GM06990 (cell line): ENCODE data around the gene TCF3.

ENCODE experiments used
- DNase-seq: peaks from one replicate; pipeline ENCODE4 v3.0.0-alpha.2; 2011; ENCODE audit not compliant: insufficient read length; ENCODE audit errors: extremely low read depth
- H3K27me3 ChIP-seq: replicated peaks from 2 replicates; pipeline ENCODE4 v1.6.0; 2011; ENCODE audit warnings: low read length; ENCODE audit not compliant: control insufficient read depth, insufficient read depth
- H3K36me3 ChIP-seq: 2 replicates; pipeline ENCODE4 v1.5.1; 2011; ENCODE audit warnings: low read length; ENCODE audit not compliant: control insufficient read depth, insufficient read depth
- H3K4me3 ChIP-seq: replicated peaks from 2 replicates; pipeline ENCODE4 v1.5.1; 2011; ENCODE audit warnings: low read depth, mild to moderate bottlenecking, control low read depth, low read length
- TF ChIP-seq, protein P1 (sequence below): IDR thresholded peaks from 2 replicates; pipeline ENCODE4 v1.5.1; 2011; ENCODE audit warnings: low read length, control low read depth, mild to moderate bottlenecking, inconsistent platforms; ENCODE audit not compliant: insufficient read depth, poor library complexity, severe bottlenecking

The TCF3 gene

DNA sequence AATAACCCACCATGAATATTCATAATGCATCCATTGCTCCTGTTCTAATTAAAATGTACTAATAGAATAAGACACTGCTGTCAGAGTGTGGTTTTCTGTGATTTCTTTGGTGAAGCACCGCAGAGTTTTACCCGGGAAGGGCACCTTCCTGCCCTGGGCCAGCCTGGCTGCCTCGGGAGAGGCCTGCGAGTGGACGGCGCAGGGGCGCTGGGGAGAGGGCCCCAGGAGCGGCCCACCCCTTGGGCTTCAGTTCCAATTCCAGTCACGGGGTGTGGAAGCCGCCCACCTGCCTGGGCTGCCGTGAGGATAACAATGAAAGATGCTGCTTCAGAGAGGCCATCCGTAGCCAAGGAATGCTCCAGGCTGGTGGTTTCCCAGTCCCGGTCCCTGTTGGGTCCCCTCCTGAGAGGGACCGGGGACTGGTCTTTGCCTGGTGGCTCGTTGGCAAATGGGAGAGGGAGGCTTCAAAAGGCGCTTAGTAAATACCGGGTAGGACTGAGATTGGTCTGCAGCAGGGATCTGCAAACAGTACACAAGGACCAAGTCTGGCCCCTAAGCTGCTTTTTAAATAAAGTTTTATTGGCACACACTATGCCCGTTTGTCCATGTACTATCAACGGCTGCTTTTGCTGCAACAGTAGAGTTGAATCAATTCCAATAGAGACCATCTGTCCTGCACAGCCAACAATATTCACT is 18.0 kb downstream of the TCF3 start:
- no peak overlapping the region for H3K4me3 ChIP-seq
- DNase-seq = no peak
- H3K27me3 ChIP-seq = no peaks in the 10 kb centered on the region
- H3K36me3 ChIP-seq = peaks cover 38% of the 10 kb centered on the region
- TF ChIP-seq, protein P1, sequence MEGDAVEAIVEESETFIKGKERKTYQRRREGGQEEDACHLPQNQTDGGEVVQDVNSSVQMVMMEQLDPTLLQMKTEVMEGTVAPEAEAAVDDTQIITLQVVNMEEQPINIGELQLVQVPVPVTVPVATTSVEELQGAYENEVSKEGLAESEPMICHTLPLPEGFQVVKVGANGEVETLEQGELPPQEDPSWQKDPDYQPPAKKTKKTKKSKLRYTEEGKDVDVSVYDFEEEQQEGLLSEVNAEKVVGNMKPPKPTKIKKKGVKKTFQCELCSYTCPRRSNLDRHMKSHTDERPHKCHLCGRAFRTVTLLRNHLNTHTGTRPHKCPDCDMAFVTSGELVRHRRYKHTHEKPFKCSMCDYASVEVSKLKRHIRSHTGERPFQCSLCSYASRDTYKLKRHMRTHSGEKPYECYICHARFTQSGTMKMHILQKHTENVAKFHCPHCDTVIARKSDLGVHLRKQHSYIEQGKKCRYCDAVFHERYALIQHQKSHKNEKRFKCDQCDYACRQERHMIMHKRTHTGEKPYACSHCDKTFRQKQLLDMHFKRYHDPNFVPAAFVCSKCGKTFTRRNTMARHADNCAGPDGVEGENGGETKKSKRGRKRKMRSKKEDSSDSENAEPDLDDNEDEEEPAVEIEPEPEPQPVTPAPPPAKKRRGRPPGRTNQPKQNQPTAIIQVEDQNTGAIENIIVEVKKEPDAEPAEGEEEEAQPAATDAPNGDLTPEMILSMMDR = no peak

DNA sequence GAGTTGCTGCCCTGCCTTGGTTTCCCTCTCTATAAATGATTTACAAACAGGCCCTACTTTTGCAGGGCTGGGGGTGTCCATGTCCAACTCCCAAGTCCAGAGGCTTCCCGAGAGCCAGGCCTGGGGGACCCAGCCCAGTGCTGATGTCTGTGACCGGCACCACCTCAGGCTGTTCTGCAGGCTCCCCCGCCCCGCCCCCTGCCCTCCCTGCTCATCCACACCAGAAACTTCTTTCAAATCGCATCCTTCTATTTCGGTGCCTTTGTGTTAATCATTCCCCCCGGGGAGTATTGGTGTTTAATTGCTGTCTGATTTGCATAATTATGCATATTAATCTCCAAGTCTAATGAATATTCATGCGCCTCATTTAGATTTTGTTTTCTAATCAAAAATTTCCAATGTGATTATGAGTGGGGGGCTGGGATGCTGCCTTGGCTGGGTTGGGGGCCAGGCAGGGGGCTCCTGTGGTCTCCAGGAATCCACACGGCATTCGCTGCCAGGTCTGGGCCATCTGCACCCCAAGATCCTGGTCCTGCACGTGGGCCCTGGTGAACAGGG is 19.1 kb downstream of the TCF3 start:
- TF ChIP-seq, protein P1 = no peak
- peaks cover 30% of the 10 kb centered on the region for H3K36me3 ChIP-seq

DNA sequence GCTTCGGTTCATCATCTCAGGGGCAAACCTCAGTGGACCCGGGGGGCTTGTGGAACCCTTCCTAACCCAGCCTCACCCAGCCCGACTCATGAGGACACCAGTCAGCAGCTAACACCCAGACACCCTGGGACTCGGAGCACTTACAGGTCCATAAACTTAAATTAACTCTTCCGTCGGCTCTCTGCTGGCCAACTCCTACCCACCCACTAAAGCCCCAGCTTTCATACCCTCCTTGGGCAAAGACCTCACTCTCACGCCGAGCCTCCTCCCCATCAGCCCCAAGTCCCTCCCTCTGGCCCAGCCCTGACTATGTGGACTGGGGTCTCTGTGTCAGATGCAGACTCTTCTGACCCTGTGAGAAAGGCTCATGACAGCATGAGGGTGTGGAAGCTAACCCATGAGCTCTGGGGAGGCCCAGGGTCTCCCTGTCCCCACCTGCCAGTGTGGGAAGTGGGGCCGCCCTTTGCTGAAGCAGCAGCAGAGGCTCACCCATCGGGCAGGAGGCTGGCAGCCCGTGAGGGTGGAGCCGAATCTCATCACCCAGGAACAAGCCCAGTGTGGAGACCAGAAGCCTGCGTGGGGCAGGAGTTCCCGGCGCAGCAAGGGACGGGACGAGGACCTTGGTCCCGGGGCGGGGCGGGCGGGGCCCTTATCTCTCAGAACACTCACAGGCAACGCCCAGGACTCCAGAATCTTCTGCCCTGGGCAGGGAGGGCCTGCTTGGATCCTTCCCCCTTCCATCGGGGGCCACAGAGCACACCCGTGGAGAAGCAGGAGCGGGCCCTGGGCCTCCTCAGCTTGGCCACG is 19.8 kb downstream of the TCF3 start:
- DNase-seq = no peak
- peaks cover 29% of the 10 kb centered on the region for H3K36me3 ChIP-seq
- TF ChIP-seq, protein P1 = no peak
- no peaks in the 10 kb centered on the region for H3K27me3 ChIP-seq
- no peak overlapping the region for H3K4me3 ChIP-seq

More for the DNA sequence above, 19.1 kb downstream of the TCF3 start:
- Histone ChIP-seq H3K4me3 (no peak overlapping the region), H3K27me3 (no peaks in the 10 kb centered on the region)
- no peak for DNase-seq

GRCh38 chr19:1631557-1632100 is 20.8 kb downstream of the TCF3 start:
- H3K27me3 ChIP-seq = no peaks in the 10 kb centered on the region
- no peak overlapping the region for H3K4me3 ChIP-seq
- H3K36me3 ChIP-seq = peaks cover 30% of the 10 kb centered on the region
- no peak for DNase-seq
- TF ChIP-seq, protein P1 = no peak

DNA sequence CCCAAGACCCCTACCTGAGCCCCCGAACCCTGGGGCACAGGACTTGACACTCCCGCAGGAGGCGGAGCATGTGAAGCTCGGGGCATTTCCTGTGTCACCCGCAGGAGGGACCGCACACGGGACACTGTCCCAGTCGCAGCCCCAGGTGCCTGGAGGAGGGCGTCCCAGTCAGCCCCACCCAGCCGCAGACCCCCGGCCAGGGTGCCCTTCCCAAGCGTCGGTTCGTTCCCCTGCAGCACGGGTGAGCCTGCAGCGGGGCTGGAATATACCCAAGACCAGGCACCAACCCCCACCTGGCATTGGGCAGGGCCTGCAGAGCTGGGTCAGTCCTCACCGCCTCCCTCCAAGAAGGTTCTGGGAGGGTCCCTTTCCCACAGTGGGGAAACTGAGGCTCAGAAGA is 21.6 kb downstream of the TCF3 start:
- Histone ChIP-seq H3K27me3 (no peaks in the 10 kb centered on the region), H3K4me3 (no peak overlapping the region), H3K36me3 (peaks cover 29% of the 10 kb centered on the region)
- TF ChIP-seq, protein P1 = no peak
- DNase-seq = no peak
